Measurements from ENCODE around the gene POU2F3.

Gene POU2F3

DNA sequence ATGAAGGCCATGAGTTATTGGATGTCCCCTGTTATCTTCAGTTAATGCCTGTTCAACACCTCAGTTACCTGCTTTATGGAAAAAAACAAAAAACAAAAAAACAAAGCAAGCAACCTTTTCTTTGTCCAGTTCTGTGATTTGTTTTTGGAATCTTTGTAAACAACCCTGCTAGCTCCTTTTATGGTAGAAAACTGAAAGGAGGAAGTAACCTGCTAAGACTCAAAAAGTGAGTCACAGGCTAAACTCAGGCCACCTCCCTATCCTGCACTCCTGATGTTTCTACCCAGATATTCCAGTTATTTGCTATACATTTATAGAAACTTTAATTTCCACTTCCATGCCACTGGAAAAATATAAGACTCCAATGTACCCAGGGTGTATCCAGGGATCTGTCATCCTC, 64.6 kb downstream of the POU2F3 start (continued):
- TF ChIP-seq YY1 (tag by site-specific recombination; IDR thresholded peaks at IDR 0.05) = no peak
- no peak for TF ChIP-seq KLF7 (tag by site-specific recombination; IDR thresholded peaks at IDR 0.05; ENCODE audit: borderline replicate concordance)
- TF ChIP-seq ZNF354C (tag by site-specific recombination; IDR thresholded peaks at IDR 0.05; ENCODE audit: borderline replicate concordance, low read depth) = no peak
- no peak for TF ChIP-seq ZNF221 (tag by site-specific recombination; IDR thresholded peaks at IDR 0.05; ENCODE audit: borderline replicate concordance)

DNA sequence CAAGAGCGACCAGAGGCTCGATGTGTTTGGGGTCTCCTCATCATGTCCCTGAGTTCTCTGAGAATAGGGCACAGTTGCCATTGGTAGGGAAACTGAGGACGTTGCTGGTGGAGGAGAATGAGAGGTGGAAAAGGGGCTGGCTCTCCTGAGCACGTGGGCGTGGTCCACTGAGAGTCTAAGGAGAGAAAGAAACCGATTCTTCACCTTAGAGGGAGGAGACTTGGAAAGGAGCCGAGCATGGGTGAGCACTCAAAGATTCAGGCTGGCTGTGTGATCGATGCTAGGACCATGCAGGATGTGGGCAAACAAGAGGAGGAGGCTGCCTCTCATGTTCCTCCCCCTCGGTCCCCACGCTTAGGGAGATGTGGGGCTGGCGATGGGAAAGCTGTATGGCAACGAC, 65.3 kb downstream of the POU2F3 start:
- Histone ChIP-seq H3K4me1 (ENCODE audit: control insufficient read depth, insufficient read depth, low read length) (no peaks in the 10 kb centered on the region), H3K4me3 (ENCODE audit: low read depth, low read length) (no peak overlapping the region), H3K9me3 (ENCODE audit: control insufficient read depth, insufficient read depth, low read depth, low read length) (no peaks in the 10 kb centered on the region), H3K27ac (ENCODE audit: extremely low read depth, low read depth, low read length) (no peak overlapping the region), H3K36me3 (ENCODE audit: control insufficient read depth in 2 of 2, insufficient read depth in 1 of 2, low read length in 2 of 2) (no peaks in the 10 kb centered on the region)
- CTCF ChIA-PET = interaction anchor here (0.6 to 14.7 kb wide), 3 partner anchors 72 to 1108 kb away, joined by 3 to 349 read pairs (median 3); no protein-coding TSS in a partner anchor
- POLR2A ChIA-PET = no interaction called here
- TF ChIP-seq HOXD13 (CRISPR knock-in tag; IDR thresholded peaks at IDR 0.05; ENCODE audit: borderline replicate concordance) (no peak), ZNF623 (tag by site-specific recombination; IDR thresholded peaks at IDR 0.05) (no peak), ZNF16 (tag by site-specific recombination; IDR thresholded peaks at IDR 0.05; ENCODE audit: low read depth) (no peak)
- TF ChIP-seq, protein P1, sequence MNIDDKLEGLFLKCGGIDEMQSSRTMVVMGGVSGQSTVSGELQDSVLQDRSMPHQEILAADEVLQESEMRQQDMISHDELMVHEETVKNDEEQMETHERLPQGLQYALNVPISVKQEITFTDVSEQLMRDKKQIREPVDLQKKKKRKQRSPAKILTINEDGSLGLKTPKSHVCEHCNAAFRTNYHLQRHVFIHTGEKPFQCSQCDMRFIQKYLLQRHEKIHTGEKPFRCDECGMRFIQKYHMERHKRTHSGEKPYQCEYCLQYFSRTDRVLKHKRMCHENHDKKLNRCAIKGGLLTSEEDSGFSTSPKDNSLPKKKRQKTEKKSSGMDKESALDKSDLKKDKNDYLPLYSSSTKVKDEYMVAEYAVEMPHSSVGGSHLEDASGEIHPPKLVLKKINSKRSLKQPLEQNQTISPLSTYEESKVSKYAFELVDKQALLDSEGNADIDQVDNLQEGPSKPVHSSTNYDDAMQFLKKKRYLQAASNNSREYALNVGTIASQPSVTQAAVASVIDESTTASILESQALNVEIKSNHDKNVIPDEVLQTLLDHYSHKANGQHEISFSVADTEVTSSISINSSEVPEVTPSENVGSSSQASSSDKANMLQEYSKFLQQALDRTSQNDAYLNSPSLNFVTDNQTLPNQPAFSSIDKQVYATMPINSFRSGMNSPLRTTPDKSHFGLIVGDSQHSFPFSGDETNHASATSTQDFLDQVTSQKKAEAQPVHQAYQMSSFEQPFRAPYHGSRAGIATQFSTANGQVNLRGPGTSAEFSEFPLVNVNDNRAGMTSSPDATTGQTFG (tag by site-specific recombination; IDR thresholded peaks at IDR 0.05; ENCODE audit: borderline replicate concordance) = no peak

DNA sequence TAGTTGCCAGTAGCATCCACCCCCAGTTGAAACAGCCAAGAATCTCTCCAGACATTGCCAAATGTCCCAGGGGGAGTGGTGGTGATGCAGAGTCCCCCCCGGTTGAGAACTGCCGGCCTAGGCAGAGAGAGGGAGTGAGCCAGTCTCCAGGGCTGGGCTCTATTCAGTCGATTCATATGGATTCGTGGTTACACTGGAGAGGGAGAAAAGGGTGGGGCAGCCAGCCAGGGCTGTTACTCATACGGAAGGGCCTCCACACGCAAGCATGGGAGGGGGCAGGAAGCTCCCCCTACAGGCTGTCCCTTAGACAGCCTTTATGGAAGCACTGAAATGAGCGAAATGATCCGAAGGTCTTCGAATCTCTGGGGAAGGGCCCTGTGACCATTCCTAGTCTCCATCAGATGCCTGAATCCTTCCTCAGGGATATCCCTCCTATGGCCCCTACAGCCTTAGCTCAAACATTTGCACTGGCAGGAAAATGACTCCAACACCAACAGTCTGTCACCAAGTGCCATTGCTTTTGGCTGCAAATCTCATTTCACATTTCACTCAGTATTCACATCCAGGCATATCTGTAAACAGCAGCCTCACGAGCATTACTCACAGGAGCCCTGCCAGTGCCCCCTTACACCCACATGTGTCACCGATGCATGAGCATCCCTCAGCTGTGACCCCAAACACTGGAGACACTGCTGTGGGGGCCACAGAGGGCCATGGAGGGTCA, 66.7 kb downstream of the POU2F3 start:
- H3K9me3 ChIP-seq (ENCODE audit: control insufficient read depth, insufficient read depth, low read depth, low read length) = no peaks in the 10 kb centered on the region
- no peak overlapping the region for H3K4me3 ChIP-seq (ENCODE audit: low read depth, low read length)
- no peaks in the 10 kb centered on the region for H3K36me3 ChIP-seq (ENCODE audit: control insufficient read depth in 2 of 2, insufficient read depth in 1 of 2, low read length in 2 of 2)
- no peak overlapping the region for H3K27ac ChIP-seq (ENCODE audit: extremely low read depth, low read depth, low read length)
- CTCF ChIA-PET = interaction anchor here (0.7 to 14.7 kb wide), 8 partner anchors 9 to 108 kb away, joined by 3 to 349 read pairs (median 3); no protein-coding TSS in a partner anchor
- H3K4me1 ChIP-seq (ENCODE audit: control insufficient read depth, insufficient read depth, low read length) = no peaks in the 10 kb centered on the region
- POLR2A ChIA-PET = no interaction called here
- TF ChIP-seq ZNF341 (tag by site-specific recombination; IDR thresholded peaks at IDR 0.05; ENCODE audit: low read depth) = peak; percentile 83
- TF ChIP-seq ZNF140 (tag by site-specific recombination; IDR thresholded peaks at IDR 0.05) = no peak
- peak; percentile 99 for TF ChIP-seq ZNF335 (tag by site-specific recombination; conservative IDR thresholded peaks at IDR 0.05)
- TF ChIP-seq ZNF2 (tag by site-specific recombination; IDR thresholded peaks at IDR 0.05) = 0 out of 2 replicates have a peak, but pooled peaks have one; percentile 30
- TF ChIP-seq KLF1 (tag by site-specific recombination; IDR thresholded peaks at IDR 0.05) = peak; percentile 54
- no peak for TF ChIP-seq ZNF777 (tag by site-specific recombination; IDR thresholded peaks at IDR 0.05; ENCODE audit: borderline replicate concordance)
- TF ChIP-seq, protein P2, sequence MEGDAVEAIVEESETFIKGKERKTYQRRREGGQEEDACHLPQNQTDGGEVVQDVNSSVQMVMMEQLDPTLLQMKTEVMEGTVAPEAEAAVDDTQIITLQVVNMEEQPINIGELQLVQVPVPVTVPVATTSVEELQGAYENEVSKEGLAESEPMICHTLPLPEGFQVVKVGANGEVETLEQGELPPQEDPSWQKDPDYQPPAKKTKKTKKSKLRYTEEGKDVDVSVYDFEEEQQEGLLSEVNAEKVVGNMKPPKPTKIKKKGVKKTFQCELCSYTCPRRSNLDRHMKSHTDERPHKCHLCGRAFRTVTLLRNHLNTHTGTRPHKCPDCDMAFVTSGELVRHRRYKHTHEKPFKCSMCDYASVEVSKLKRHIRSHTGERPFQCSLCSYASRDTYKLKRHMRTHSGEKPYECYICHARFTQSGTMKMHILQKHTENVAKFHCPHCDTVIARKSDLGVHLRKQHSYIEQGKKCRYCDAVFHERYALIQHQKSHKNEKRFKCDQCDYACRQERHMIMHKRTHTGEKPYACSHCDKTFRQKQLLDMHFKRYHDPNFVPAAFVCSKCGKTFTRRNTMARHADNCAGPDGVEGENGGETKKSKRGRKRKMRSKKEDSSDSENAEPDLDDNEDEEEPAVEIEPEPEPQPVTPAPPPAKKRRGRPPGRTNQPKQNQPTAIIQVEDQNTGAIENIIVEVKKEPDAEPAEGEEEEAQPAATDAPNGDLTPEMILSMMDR (tag by site-specific recombination; IDR thresholded peaks at IDR 0.05) = 0 out of 2 replicates have a peak, but pooled peaks have one; percentile 20
- no peak for TF ChIP-seq SCRT1 (tag by site-specific recombination; IDR thresholded peaks at IDR 0.05; ENCODE audit: borderline replicate concordance)
- TF ChIP-seq ZNF114 (tag by site-specific recombination; IDR thresholded peaks at IDR 0.05) = no peak
- peak; percentile 41; the same call in 1 of the 2 replicates for TF ChIP-seq ZBTB17 (tag by site-specific recombination; IDR thresholded peaks at IDR 0.05)
